Stimulated activated CD4-positive, alpha-beta T cell treated with anti-CD3 and anti-CD28 coated beads, Interleukin-1b, Interleukin-23, amount 100 ng/mL, for 48 hours (primary cell): Measurements from ENCODE around the gene STAT4.
"Not testable (repeated sequence)": the region's sequence is repeated elsewhere in the genome, so short reads cannot be mapped to it uniquely, and the experiment has no call there.

Source experiments
- DNase-seq: peaks from one replicate; pipeline ENCODE4 v3.0.0-alpha.2; 2020

The STAT4 gene

GRCh38 chr2:191012346-191012745, 138.4 kb downstream of the STAT4 start:
- DNase-seq: no peak

GRCh38 chr2:191010887-191011885, 139.6 kb downstream of the STAT4 start:
- DNase-seq: no peak

GRCh38 chr2:191009541-191010374, 141.0 kb downstream of the STAT4 start:
- no peak for DNase-seq

- no peak for DNase-seq
Observed at GRCh38 chr2:191008286-191008685, 142.5 kb downstream of the STAT4 start.

GRCh38 chr2:191006997-191007783, 143.6 kb downstream of the STAT4 start:
- DNase-seq: no peak

GRCh38 chr2:191006297-191006696, 144.5 kb downstream of the STAT4 start:
- no peak for DNase-seq

- no peak for DNase-seq
Observed at GRCh38 chr2:191003405-191004309, 147.1 kb downstream of the STAT4 start.

GRCh38 chr2:191001624-191002023, 149.2 kb downstream of the STAT4 start:
- no peak for DNase-seq

- no peak for DNase-seq
Observed at GRCh38 chr2:191001032-191001431, 149.8 kb downstream of the STAT4 start.

- no peak for DNase-seq
Observed at GRCh38 chr2:190999949-191000665, 150.7 kb downstream of the STAT4 start.

GRCh38 chr2:190999058-190999457, 151.7 kb downstream of the STAT4 start:
- DNase-seq: no peak

GRCh38 chr2:190997526-190998113, 153.2 kb downstream of the STAT4 start:
- no peak for DNase-seq

- no peak for DNase-seq
Observed at GRCh38 chr2:190996947-190997346, 153.8 kb downstream of the STAT4 start.

GRCh38 chr2:190996338-190996946, 154.4 kb downstream of the STAT4 start:
- DNase-seq: no peak

- not testable (repeated sequence) for DNase-seq
Observed at GRCh38 chr2:190995315-190995714, 155.5 kb downstream of the STAT4 start.

GRCh38 chr2:190994148-190994547, 156.6 kb downstream of the STAT4 start:
- no peak for DNase-seq

GRCh38 chr2:190993292-190993643, 157.5 kb downstream of the STAT4 start:
- DNase-seq: no peak

- DNase-seq: no peak
Observed at GRCh38 chr2:190990132-190990531, 160.7 kb downstream of the STAT4 start.

- DNase-seq: no peak
Observed at GRCh38 chr2:190988910-190989309, 161.9 kb downstream of the STAT4 start.

GRCh38 chr2:190987938-190988337, 162.9 kb downstream of the STAT4 start:
- no peak for DNase-seq
